Adipocyte (in vitro differentiated cells): Measurements from ENCODE around the gene HOXA6.

ENCODE experiments used
- DNase-seq: peaks from one replicate; pipeline ENCODE4 v3.0.0-alpha.2; 2015; ENCODE audit warnings: low read depth
- H3K27me3 ChIP-seq: replicated peaks from 2 replicates; pipeline ENCODE4 v1.7.0; 2013; ENCODE audit warnings: mild to moderate bottlenecking, low read length, moderate library complexity; ENCODE audit not compliant: control insufficient read depth, insufficient read depth
- H3K36me3 ChIP-seq: 2 replicates; pipeline ENCODE4 v1.7.0; 2013; ENCODE audit warnings: low read length, mild to moderate bottlenecking, moderate library complexity; ENCODE audit not compliant: control insufficient read depth, insufficient read depth, severe bottlenecking
- H3K4me1 ChIP-seq: 2 replicates; pipeline ENCODE4 v1.7.0; 2013; ENCODE audit warnings: mild to moderate bottlenecking, low read length, moderate library complexity; ENCODE audit not compliant: control insufficient read depth, insufficient read depth
- H3K4me3 ChIP-seq: 2 replicates; pipeline ENCODE4 v1.7.0; 2013; ENCODE audit warnings: mild to moderate bottlenecking, low read length, moderate library complexity
- H3K9ac ChIP-seq: 2 replicates; pipeline ENCODE4 v1.7.0; 2013; ENCODE audit warnings: mild to moderate bottlenecking, low read length, moderate library complexity
- H3K9me3 ChIP-seq: 2 replicates; pipeline ENCODE4 v1.7.0; 2013; ENCODE audit warnings: mild to moderate bottlenecking, low read length, moderate library complexity; ENCODE audit not compliant: control insufficient read depth

Gene HOXA6

GRCh38 chr7:27142580-27143022 lies 5.0 kb downstream of the HOXA6 start:
- Histone ChIP-seq H3K9me3 (no peaks in the 10 kb centered on the region), H3K4me1 (peaks cover 57% of the 10 kb centered on the region), H3K27me3 (no peaks in the 10 kb centered on the region), H3K9ac (peak overlapping the region; percentile 88), H3K36me3 (peaks cover 25% of the 10 kb centered on the region), H3K4me3 (peak overlapping the region; percentile 82)
- DNase-seq, result no peak

GRCh38 chr7:27141923-27142579 lies 5.5 kb downstream of the HOXA6 start:
- no peak for DNase-seq
- Histone ChIP-seq H3K27me3 (no peaks in the 10 kb centered on the region), H3K4me3 (peak overlapping the region; percentile 82), H3K4me1 (peaks cover 57% of the 10 kb centered on the region), H3K36me3 (peaks cover 25% of the 10 kb centered on the region), H3K9me3 (no peaks in the 10 kb centered on the region), H3K9ac (peak overlapping the region; percentile 88)

- no peak for DNase-seq
- Histone ChIP-seq H3K4me3 (peak overlapping the region; percentile 82), H3K9ac (peak overlapping the region; percentile 88), H3K9me3 (no peaks in the 10 kb centered on the region), H3K4me1 (peaks cover 57% of the 10 kb centered on the region), H3K36me3 (peaks cover 25% of the 10 kb centered on the region), H3K27me3 (no peaks in the 10 kb centered on the region)
Observed at GRCh38 chr7:27141137-27141922, 6.2 kb downstream of the HOXA6 start.

GRCh38 chr7:27140126-27140857 lies 7.3 kb downstream of the HOXA6 start:
- H3K9me3 ChIP-seq, result no peaks in the 10 kb centered on the region
- DNase-seq, result no peak
- H3K9ac ChIP-seq, result peak overlapping the region; percentile 88
- H3K36me3 ChIP-seq, result peaks cover 22% of the 10 kb centered on the region
- H3K4me1 ChIP-seq, result peaks cover 61% of the 10 kb centered on the region
- H3K4me3 ChIP-seq, result peak overlapping the region; percentile 82
- no peaks in the 10 kb centered on the region for H3K27me3 ChIP-seq

- Histone ChIP-seq H3K9me3 (no peaks in the 10 kb centered on the region), H3K36me3 (peaks cover 17% of the 10 kb centered on the region), H3K4me1 (peaks cover 69% of the 10 kb centered on the region), H3K27me3 (no peaks in the 10 kb centered on the region), H3K9ac (peak overlapping the region; percentile 88), H3K4me3 (peak overlapping the region; percentile 82)
- DNase-seq, result no peak
Observed at GRCh38 chr7:27139334-27140125, 8.0 kb downstream of the HOXA6 start.

- no peaks in the 10 kb centered on the region for H3K27me3 ChIP-seq
Observed at GRCh38 chr7:27138985-27139333, 8.6 kb downstream of the HOXA6 start.

GRCh38 chr7:27138472-27138871 lies 9.1 kb downstream of the HOXA6 start:
- H3K4me3 ChIP-seq, result peak overlapping the region; percentile 82
- no peak for DNase-seq
- peak overlapping the region; percentile 88 for H3K9ac ChIP-seq
- H3K36me3 ChIP-seq, result peaks cover 9% of the 10 kb centered on the region
- H3K4me1 ChIP-seq, result peaks cover 74% of the 10 kb centered on the region
- no peaks in the 10 kb centered on the region for H3K9me3 ChIP-seq
- no peaks in the 10 kb centered on the region for H3K27me3 ChIP-seq

More at GRCh38 chr7:27138985-27139333, 8.6 kb downstream of the HOXA6 start:
- H3K36me3 ChIP-seq, result peaks cover 12% of the 10 kb centered on the region
- H3K4me3 ChIP-seq, result peak overlapping the region; percentile 82
- H3K4me1 ChIP-seq, result peaks cover 70% of the 10 kb centered on the region
- peak overlapping the region; percentile 88 for H3K9ac ChIP-seq
- DNase-seq, result no peak
- no peaks in the 10 kb centered on the region for H3K9me3 ChIP-seq

GRCh38 chr7:27137640-27138315 lies 9.8 kb downstream of the HOXA6 start:
- Histone ChIP-seq H3K36me3 (peaks cover 9% of the 10 kb centered on the region), H3K4me1 (peaks cover 77% of the 10 kb centered on the region), H3K9ac (peak overlapping the region; percentile 88), H3K27me3 (no peaks in the 10 kb centered on the region), H3K9me3 (no peaks in the 10 kb centered on the region), H3K4me3 (peak overlapping the region; percentile 82)
- no peak for DNase-seq

- H3K9ac ChIP-seq, result peak overlapping the region; percentile 1
- no peak overlapping the region for H3K4me3 ChIP-seq
- H3K27me3 ChIP-seq, result no peaks in the 10 kb centered on the region
- H3K36me3 ChIP-seq, result peaks cover under 1% of the 10 kb centered on the region
- no peak for DNase-seq
- peaks cover 80% of the 10 kb centered on the region for H3K4me1 ChIP-seq
- no peaks in the 10 kb centered on the region for H3K9me3 ChIP-seq
Observed at GRCh38 chr7:27134392-27134791, 13.2 kb downstream of the HOXA6 start.

- no peak for DNase-seq
Observed at GRCh38 chr7:27133409-27134231, 14.0 kb downstream of the HOXA6 start.

More at GRCh38 chr7:27133409-27134231, 14.0 kb downstream of the HOXA6 start:
- Histone ChIP-seq H3K36me3 (peaks cover 8% of the 10 kb centered on the region), H3K9me3 (no peaks in the 10 kb centered on the region), H3K4me3 (no peak overlapping the region), H3K27me3 (no peaks in the 10 kb centered on the region), H3K4me1 (peaks cover 78% of the 10 kb centered on the region), H3K9ac (peak overlapping the region; percentile 1)
